K562 (cell line): ENCODE data around the gene IP6K3. TPM values are rescaled to one million over a fixed set of nuclear protein-coding genes. Genes with fewer than 3 reads are reported as not detected.

Source experiments
- ASH1L ChIP-seq: fragments of 450-650 bp; IDR thresholded peaks from 2 replicates; pipeline ENCODE4 v1.6.1; 2018; ENCODE audit warnings: borderline replicate concordance, mild to moderate bottlenecking, low read depth; ENCODE audit not compliant: partially characterized antibody
- ATF1 ChIP-seq, 2 experiments: fragments of 450-650 bp in 1 of 2; IDR thresholded peaks; 2 replicates each; pipeline ENCODE4 v1.6.1; 2016; ENCODE audit warnings: missing compliant biosample characterization in 1 of 2, missing genetic modification characterization in 1 of 2
- BRD9 ChIP-seq: fragments of 450-650 bp; IDR thresholded peaks from 2 replicates; pipeline ENCODE4 v1.6.1; 2018; ENCODE audit warnings: low read depth; ENCODE audit not compliant: partially characterized antibody
- COPS2 ChIP-seq: fragments of 450-650 bp; conservative IDR thresholded peaks from 2 replicates; pipeline ENCODE4 v1.6.1; 2016; ENCODE audit warnings: mild to moderate bottlenecking, moderate library complexity
- DIDO1 ChIP-seq: fragments of 450-650 bp; IDR thresholded peaks from 2 replicates; pipeline ENCODE4 v1.6.1; 2016; ENCODE audit warnings: low read depth, missing biosample characterization, missing genetic modification characterization
- HLTF ChIP-seq: fragments of 450-650 bp; IDR thresholded peaks from 2 replicates; pipeline ENCODE4 v1.6.1; 2016
- IRF2 ChIP-seq: sonication (generic); formaldehyde crosslinking; IDR thresholded peaks from 2 replicates; pipeline ENCODE4 v1.8.1; 2022; ENCODE audit warnings: mild to moderate bottlenecking, missing genetic modification reagents
- NFE2 ChIP-seq: IDR thresholded peaks from 2 replicates; pipeline ENCODE4 v1.6.1; 2014; ENCODE audit warnings: antibody characterized with exemption, low read depth
- PHF20 ChIP-seq: fragments of 450-650 bp; IDR thresholded peaks from 2 replicates; pipeline ENCODE4 v1.6.1; 2018; ENCODE audit not compliant: partially characterized antibody
- PTBP1 ChIP-seq: fragments of 200-400 bp; formaldehyde crosslinking; IDR thresholded peaks from 2 replicates; pipeline ENCODE4 v1.6.1; 2017; ENCODE audit warnings: low read depth, low read length
- RBM14 ChIP-seq: fragments of 200-400 bp; formaldehyde crosslinking; IDR thresholded peaks from 2 replicates; pipeline ENCODE4 v1.6.1; 2018; ENCODE audit warnings: low read depth, mild to moderate bottlenecking, low read length, moderate library complexity, borderline replicate concordance; ENCODE audit not compliant: insufficient read depth
- SREBF1 ChIP-seq: fragments of 150-350 bp; IDR thresholded peaks from 2 replicates; pipeline ENCODE4 v1.6.1; 2014; ENCODE audit warnings: antibody characterized with exemption, low read depth, low read length, borderline replicate concordance
- TCF7 ChIP-seq: sonication (generic); IDR thresholded peaks from 2 replicates; pipeline ENCODE4 v1.6.1; 2016; ENCODE audit warnings: antibody characterized with exemption, borderline replicate concordance
- ZNF586 ChIP-seq: fragments of 450-650 bp; formaldehyde crosslinking; conservative IDR thresholded peaks from 2 replicates; pipeline ENCODE4 v1.4.0; 2020; ENCODE audit warnings: mild to moderate bottlenecking, moderate library complexity
- polyA plus RNA-seq, 8 experiments: library from polyadenylated mRNA; depleted of rRNA in 4 of 8; stranded (reverse) in 5 of 8; unstranded in 3 of 8; fragments of >200 nt; fragmentation: Nextera tagmentation in 2 of 8; fragmentation: Illumina TruSeq in 1 of 8; extraction: Ambion mirVana in 2 of 8; extraction: Trizol in 1 of 8; gene quantifications; 2 replicates each; pipeline versions ENCODE4 v1.2.1 to v1.2.3, GENCODE V29; 2011 to 2014; ENCODE audit warnings: inconsistent platforms in 1 of 8, missing spikeins in 1 of 8
- total RNA-seq, 7 experiments: library from RNA; depleted of rRNA in 6 of 7; stranded (reverse); fragments of >200 nt in 6 of 7; fragmentation: Illumina TruSeq in 2 of 7; extraction: Trizol in 2 of 7; gene quantifications; 2 replicates each; pipeline versions ENCODE4 v1.2.1 to v1.2.3, GENCODE V29; 2011 to 2021; ENCODE audit warnings: low replicate concordance in 1 of 7
- TF ChIP-seq, protein P1 (sequence below): fragments of 450-650 bp; IDR thresholded peaks from 2 replicates; pipeline ENCODE4 v1.6.1; 2016; ENCODE audit warnings: mild to moderate bottlenecking
- TF ChIP-seq, protein P2 (sequence below): fragments of 450-650 bp; formaldehyde crosslinking; IDR thresholded peaks from 2 replicates; pipeline ENCODE4 v1.4.0; 2022; ENCODE audit warnings: mild to moderate bottlenecking, moderate library complexity
- TF ChIP-seq, protein P3 (sequence below): fragments of 150-350 bp; IDR thresholded peaks from 2 replicates; pipeline ENCODE4 v1.6.1; 2014; ENCODE audit warnings: low read depth, mild to moderate bottlenecking, low read length, borderline replicate concordance
- TF ChIP-seq, protein P4 (sequence below): fragments of 250-450 bp; sonication (Bioruptor Pico); IDR thresholded peaks from 2 replicates; pipeline ENCODE4 v1.8.0; 2021; ENCODE audit warnings: borderline replicate concordance, mild to moderate bottlenecking, moderate library complexity; ENCODE audit not compliant: poor library complexity, severe bottlenecking

Gene IP6K3
- total and polyA plus RNA-seq, 9 of the 15 experiments (the other 6 are each of a cell fraction or from before 2014, with no cell fraction given), result not detected

DNA sequence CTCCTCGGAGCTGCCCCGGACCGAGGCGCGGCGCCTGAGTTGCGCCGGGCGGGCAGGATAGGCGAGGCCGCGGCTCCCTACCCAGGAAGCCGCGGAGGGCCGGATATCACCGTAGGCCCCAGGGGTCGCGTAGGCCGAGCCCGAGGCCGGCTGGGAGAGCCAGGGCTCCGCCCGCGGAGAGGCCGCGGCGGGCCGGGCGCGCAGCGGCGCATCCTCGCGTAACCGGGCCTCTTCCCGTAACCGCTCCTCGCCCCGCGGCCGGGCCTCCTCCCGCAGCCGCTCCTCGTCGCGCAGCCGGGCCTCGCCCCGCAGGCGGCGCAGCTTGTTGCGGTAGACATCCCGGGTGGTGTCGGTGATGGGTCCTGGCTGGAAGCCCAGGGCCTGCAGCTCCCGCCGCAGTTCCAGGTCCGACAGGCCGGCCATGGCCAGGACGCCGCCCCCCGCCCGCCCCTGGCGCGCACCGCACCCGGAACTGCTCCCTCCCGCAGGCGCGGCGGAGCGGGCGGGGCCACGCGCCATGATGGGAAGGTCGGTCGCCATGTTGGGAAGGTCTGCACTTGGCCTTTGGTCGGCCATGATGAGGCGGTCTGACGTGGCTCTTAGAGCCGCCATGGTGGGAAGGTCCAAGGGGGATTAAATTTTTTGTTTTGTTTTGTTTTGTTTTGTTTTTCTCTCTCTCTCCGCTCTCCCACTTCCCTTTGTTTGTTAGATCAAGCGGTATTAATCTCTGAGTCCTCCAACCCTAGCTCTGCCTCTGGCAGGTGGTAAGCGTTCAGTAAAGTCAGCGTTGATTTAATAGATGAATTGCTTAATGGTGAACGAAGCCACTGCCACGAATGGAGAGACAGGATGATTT, 42.2 kb upstream of the IP6K3 start, which contains the start of gene LEMD2 (continued):
- TF ChIP-seq, protein P1, sequence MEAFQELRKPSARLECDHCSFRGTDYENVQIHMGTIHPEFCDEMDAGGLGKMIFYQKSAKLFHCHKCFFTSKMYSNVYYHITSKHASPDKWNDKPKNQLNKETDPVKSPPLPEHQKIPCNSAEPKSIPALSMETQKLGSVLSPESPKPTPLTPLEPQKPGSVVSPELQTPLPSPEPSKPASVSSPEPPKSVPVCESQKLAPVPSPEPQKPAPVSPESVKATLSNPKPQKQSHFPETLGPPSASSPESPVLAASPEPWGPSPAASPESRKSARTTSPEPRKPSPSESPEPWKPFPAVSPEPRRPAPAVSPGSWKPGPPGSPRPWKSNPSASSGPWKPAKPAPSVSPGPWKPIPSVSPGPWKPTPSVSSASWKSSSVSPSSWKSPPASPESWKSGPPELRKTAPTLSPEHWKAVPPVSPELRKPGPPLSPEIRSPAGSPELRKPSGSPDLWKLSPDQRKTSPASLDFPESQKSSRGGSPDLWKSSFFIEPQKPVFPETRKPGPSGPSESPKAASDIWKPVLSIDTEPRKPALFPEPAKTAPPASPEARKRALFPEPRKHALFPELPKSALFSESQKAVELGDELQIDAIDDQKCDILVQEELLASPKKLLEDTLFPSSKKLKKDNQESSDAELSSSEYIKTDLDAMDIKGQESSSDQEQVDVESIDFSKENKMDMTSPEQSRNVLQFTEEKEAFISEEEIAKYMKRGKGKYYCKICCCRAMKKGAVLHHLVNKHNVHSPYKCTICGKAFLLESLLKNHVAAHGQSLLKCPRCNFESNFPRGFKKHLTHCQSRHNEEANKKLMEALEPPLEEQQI, result no peak
- TF ChIP-seq PHF20 (peak; percentile 59), IRF2 (CRISPR knock-in tag) (no peak), ASH1L (peak; percentile 41), SREBF1 (no peak), DIDO1 (tag) (peak; percentile 89), RBM14 (no peak), BRD9 (peak; percentile 61), HLTF (0 out of 2 replicates have a peak, but pooled peaks have one; percentile 69), ATF1 (CRISPR knock-in tag; IDR thresholded peaks at IDR 0.05) (no peak; the same call in 1 of the 2 replicates), ATF1 (tag; IDR thresholded peaks at IDR 0.05) (peak; percentile 93), PTBP1 (no peak), COPS2 (no peak), NFE2 (peak; percentile 49; the same call in 1 of the 2 replicates), TCF7 (no peak), ZNF586 (CRISPR knock-in tag) (no peak)
- TF ChIP-seq, protein P2, sequence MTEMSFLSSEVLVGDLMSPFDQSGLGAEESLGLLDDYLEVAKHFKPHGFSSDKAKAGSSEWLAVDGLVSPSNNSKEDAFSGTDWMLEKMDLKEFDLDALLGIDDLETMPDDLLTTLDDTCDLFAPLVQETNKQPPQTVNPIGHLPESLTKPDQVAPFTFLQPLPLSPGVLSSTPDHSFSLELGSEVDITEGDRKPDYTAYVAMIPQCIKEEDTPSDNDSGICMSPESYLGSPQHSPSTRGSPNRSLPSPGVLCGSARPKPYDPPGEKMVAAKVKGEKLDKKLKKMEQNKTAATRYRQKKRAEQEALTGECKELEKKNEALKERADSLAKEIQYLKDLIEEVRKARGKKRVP (CRISPR knock-in tag), result peak; percentile 76
- TF ChIP-seq, protein P3, sequence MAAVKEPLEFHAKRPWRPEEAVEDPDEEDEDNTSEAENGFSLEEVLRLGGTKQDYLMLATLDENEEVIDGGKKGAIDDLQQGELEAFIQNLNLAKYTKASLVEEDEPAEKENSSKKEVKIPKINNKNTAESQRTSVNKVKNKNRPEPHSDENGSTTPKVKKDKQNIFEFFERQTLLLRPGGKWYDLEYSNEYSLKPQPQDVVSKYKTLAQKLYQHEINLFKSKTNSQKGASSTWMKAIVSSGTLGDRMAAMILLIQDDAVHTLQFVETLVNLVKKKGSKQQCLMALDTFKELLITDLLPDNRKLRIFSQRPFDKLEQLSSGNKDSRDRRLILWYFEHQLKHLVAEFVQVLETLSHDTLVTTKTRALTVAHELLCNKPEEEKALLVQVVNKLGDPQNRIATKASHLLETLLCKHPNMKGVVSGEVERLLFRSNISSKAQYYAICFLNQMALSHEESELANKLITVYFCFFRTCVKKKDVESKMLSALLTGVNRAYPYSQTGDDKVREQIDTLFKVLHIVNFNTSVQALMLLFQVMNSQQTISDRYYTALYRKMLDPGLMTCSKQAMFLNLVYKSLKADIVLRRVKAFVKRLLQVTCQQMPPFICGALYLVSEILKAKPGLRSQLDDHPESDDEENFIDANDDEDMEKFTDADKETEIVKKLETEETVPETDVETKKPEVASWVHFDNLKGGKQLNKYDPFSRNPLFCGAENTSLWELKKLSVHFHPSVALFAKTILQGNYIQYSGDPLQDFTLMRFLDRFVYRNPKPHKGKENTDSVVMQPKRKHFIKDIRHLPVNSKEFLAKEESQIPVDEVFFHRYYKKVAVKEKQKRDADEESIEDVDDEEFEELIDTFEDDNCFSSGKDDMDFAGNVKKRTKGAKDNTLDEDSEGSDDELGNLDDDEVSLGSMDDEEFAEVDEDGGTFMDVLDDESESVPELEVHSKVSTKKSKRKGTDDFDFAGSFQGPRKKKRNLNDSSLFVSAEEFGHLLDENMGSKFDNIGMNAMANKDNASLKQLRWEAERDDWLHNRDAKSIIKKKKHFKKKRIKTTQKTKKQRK, result no peak
- TF ChIP-seq, protein P4, sequence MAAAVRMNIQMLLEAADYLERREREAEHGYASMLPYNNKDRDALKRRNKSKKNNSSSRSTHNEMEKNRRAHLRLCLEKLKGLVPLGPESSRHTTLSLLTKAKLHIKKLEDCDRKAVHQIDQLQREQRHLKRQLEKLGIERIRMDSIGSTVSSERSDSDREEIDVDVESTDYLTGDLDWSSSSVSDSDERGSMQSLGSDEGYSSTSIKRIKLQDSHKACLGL (CRISPR knock-in tag), result peak; percentile 2
